GM20431 (cell line): Measurements from ENCODE around the gene BUD13.
"Not testable (repeated sequence)": the region's sequence is repeated elsewhere in the genome, so short reads cannot be mapped to it uniquely, and the experiment has no call there.

Source experiments
- in situ Hi-C: fragments of 300-500 bp; cut with MseI, MboI; formaldehyde crosslinking; loops from one replicate; pipeline ENCODE4 v1.15.0; 2020; ENCODE audit warnings: low sequenced_read_pairs; ENCODE audit not compliant: unreplicated experiment

The BUD13 gene, protein sequence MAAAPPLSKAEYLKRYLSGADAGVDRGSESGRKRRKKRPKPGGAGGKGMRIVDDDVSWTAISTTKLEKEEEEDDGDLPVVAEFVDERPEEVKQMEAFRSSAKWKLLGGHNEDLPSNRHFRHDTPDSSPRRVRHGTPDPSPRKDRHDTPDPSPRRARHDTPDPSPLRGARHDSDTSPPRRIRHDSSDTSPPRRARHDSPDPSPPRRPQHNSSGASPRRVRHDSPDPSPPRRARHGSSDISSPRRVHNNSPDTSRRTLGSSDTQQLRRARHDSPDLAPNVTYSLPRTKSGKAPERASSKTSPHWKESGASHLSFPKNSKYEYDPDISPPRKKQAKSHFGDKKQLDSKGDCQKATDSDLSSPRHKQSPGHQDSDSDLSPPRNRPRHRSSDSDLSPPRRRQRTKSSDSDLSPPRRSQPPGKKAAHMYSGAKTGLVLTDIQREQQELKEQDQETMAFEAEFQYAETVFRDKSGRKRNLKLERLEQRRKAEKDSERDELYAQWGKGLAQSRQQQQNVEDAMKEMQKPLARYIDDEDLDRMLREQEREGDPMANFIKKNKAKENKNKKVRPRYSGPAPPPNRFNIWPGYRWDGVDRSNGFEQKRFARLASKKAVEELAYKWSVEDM

GRCh38 chr11:116772443-116773202, at the start of gene BUD13:
TSS of gene BUD13 (minus strand) at chr11:116772987. CDS start at chr11:116772964, 23 bp downstream.
- in situ Hi-C loops: no loop called here

GRCh38 chr11:116822575-116822974, 49.8 kb upstream of the BUD13 start:
- in situ Hi-C loops: no loop called here

GRCh38 chr11:116821050-116821918, 48.5 kb upstream of the BUD13 start:
- in situ Hi-C loops: no loop called here

DNA sequence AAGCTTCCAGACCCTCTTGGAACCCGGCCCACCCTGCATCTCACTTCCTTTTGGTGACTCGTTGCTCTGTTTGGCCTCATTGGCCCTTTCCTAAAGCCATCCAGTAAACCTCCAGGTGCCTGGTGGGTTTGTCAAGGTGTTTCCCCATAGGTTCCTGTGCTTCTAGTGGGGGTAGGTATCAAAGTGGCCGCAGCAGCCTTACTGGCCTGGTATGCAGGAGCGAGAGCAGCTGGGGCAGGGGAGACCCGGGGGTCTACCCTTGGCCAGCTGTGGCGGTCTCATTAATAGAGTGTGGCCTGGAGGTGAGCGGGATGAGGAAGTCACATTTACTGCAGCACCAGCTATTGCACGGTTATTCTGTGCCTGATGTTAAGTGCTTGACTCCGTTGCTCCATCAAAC, 46.3 kb upstream of the BUD13 start:
- in situ Hi-C loops: no loop called here

DNA sequence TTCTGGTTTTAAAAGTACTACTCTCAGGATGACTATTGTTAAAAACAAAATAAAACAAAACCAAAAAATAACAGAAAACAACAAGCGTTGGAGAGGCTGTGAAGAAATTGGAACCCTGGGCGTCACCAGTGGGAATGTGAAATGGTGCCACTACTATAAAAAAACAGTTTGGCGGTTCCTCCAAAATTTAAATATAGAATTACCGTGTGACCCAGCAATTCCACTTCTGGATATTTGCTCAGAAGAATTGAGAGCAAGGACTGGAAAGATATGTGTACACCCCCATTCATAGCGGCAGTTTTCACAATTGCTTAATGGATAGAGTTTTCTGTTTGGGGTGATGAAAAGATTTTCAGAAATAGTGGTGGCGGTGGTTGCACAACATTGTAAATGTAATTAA, 41.7 kb upstream of the BUD13 start:
- in situ Hi-C loops: no loop called here

DNA sequence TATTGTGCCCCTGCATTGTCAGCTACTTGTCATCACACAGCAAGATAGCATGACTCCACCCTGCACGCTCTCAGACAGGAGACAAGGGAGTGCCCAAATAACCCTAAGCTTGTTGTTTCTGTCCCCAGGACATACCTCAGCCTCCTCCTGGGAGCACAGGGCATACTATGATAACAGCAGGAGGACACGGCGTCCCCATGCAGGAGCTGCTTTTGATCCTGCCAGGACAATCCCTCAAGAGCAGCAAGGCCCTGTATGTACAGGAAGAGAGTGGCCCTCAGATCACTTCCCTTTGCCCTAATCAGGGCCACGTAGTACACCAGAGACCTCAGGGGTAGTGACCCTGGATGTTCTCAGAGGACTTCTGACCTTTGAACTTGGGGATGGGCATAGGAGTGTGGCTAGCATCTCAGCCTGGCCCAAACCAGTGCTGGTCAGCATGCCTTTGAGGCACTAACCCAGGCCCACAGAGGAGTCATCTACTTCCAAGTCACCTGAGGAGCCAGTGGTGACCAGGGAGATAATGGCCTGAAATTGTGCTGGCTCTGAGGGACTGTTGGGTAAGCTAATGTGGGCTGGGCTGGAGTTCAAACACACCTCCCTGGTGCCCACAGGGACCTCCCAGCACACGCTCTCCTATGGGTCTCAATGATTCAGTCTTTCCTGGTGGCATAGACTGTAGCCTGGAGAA, 41.1 kb upstream of the BUD13 start:
- in situ Hi-C loops: no loop called here

- in situ Hi-C loops: no loop called here
Measured at GRCh38 chr11:116813170-116813569, 40.4 kb upstream of the BUD13 start.

GRCh38 chr11:116812109-116812508, 39.3 kb upstream of the BUD13 start:
- in situ Hi-C loops: no loop called here

DNA sequence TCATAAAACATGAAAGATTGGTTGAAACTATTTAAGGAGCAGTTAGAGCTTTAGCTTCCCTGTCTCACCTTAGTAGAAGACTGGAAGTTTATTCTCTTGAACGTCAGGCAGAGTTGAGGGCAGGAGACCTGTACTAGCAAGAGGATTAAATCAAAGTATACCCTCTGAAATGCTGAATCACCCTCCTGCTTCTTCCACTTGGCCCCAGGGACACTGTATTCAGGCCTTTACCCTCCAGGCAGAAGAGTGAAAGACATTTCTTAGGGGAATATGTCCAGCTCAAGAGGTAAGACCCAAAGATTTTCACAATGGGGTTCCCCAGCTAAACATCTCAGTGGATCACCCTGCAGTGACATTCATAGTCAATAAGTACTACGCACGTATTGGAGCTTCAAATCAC, 38.4 kb upstream of the BUD13 start:
- in situ Hi-C loops: no loop called here

GRCh38 chr11:116808262-116809175, 35.7 kb upstream of the BUD13 start:
- in situ Hi-C loops: no loop called here

GRCh38 chr11:116807601-116808261, 34.9 kb upstream of the BUD13 start:
- in situ Hi-C loops: no loop called here

GRCh38 chr11:116804001-116804400, 31.2 kb upstream of the BUD13 start:
- in situ Hi-C loops: no loop called here

DNA sequence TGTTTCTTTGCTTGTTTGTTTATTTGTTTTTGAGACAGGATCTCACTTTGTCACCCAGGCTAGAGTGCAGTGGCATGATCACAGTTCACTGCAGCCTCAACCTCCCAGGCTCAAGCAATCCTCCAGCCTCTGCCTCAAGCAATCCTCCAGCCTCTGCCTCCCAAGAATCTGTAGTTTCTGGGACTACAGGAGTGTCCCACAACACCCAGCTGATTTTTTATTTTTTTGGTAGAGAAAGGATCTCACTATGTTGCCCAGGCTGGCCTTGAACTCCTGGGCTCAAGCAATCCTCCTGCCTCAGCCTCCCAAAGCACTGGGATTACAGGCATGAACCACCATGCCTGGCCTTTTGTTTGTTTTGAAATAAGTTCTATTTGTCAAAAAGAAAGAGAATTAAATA, 28.9 kb upstream of the BUD13 start:
- in situ Hi-C loops: not testable (repeated sequence)

- in situ Hi-C loops: no loop called here
Measured at GRCh38 chr11:116800610-116801009, 27.8 kb upstream of the BUD13 start.

DNA sequence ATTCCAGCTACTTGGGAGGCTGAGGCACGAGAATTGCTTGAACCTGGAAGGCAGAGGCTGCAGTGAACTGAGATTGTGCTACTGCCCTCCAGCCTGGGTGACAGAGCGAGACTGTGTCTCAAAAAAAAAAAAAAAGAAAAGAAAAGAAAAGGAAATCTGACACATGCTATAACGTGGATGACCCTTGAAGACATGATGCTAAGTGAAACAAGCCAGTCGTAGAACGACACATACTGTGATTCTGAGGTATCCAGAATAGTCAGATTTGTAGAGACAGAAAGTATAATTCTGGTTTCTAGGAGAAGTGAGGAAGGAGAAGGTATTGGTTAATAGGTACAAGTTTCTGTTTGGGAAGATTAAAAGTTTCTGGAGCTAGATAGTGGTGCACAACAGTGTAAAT, 25.6 kb upstream of the BUD13 start:
- in situ Hi-C loops: loop anchor here (25.0 kb wide), 1 partner anchor 314 kb away; no protein-coding TSS in a partner anchor

DNA sequence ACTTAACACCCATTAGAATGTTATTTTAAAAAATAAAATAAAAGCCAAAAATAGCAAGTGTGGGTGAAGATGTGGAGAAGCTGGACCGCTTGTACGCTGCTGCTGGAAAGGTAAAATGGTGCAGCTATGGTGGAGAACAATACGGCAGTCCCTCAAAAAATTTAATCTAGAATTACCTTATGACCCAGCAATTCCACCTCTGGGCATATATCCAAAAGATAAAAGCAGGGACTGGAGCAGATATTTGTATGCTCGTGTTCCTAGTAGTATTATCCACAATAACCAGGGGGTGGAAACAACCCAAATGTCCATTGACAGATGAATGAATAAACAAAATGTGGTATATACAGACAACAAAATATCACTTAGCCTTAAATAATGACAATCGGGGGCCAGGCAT, 25.0 kb upstream of the BUD13 start:
- in situ Hi-C loops: loop anchor here (25.0 kb wide), 1 partner anchor 314 kb away; no protein-coding TSS in a partner anchor

DNA sequence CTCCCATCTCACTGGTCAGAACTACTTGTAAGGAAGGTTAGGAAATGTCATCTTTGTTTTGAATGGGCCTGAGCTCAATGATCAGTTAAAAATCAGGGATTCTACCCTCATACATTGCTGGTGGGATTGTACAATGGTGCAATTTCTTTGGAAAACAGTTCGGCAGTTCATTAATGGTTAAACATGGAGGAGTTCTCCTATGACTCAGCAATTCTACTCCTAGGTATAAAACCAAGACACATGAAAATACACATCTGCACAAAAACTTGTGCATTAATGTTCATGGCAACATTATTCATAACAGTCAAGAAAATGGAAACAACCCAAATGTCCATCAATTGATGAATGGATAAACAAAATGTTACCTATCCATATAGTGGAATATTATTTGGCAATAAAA, 23.8 kb upstream of the BUD13 start:
- in situ Hi-C loops: loop anchor here (25.0 kb wide), 1 partner anchor 316 kb away; no protein-coding TSS in a partner anchor

DNA sequence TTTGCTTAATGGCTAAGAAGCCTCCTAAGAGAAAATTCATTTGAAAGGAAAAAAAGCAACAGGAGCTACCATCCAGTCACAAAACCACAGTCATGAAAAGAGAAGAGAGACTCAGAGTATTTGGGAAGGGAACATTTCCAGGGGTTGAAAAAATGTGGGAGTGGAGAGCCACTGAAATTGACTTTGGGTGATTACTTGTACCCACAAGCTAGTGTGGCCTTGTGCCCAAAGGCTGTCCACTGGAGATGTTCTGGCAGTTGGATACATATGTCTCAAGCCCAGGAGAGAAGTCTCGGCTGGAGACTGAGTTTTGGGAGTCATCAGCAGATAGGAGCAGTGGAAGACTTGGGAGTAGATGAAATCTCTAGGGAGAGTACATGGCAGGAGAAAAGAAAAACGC, 22.1 kb upstream of the BUD13 start:
- in situ Hi-C loops: loop anchor here (25.0 kb wide), 1 partner anchor 317 kb away; no protein-coding TSS in a partner anchor
